Measurements from ENCODE around the gene ANKRD36. TPM values are rescaled to one million over a fixed set of nuclear protein-coding genes. Genes with fewer than 3 reads are reported as not detected.
"Not testable (repeated sequence)": the region's sequence is repeated elsewhere in the genome, so short reads cannot be mapped to it uniquely, and the experiment has no call there.

Gene ANKRD36
- total and polyA plus RNA-seq, 11 donors = 1.1 to 10.6 (median 4.7) TPM

DNA sequence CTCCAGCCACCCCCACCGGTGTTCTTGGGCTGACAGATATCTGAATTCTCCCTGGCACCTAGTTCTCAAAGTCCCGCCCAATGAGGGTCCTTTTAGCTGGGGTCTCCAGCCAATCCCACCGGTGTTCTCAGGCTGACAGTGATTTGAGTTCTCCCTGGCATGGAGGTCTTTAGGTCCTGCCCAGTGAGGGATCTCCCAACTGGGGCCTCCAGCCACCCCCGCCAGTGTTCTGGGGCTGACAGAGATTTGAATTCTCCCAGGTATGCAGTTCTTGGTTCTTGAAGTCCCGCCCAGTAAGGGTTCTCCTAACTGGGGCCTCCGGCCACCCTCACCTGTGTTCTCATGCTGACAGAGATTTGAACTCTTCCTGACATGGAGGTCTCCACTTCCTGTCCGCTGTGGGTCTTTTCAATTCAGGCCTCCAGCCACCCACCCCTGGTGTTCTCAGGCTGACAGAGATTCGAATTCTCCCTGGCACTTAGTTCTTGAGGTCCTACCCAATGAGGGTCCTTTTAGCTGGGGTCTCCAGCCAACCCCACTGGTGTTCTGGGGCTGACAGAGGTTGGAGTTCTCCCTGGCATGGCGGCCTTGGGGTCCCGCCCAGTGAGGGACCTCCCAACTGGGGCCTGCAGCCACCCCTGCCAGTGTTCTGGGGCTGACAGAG lies 154.6 kb downstream of the ANKRD36 start:
- Histone ChIP-seq H3K27ac (no peak overlapping the region), H3K27me3 (no peaks in the 10 kb centered on the region), H3K4me1 (no peaks in the 10 kb centered on the region), H3K4me3 (no peak overlapping the region), H3K36me3 (no peaks in the 10 kb centered on the region), H3K9me3 (no peaks in the 10 kb centered on the region)
- intact Hi-C loops (cut with DNase I) = no loop called here
- ATAC-seq (peak in 2 of 4 donors; percentile 18 to 32), DNase-seq (peak in 3 of 5 donors; percentile 14 to 56 (median 21))
- 92 to 99% (median 94%) methylated on average over 10 of the region's 10 CpGs for WGBS, 4 donors
- TF ChIP-seq, protein P1, sequence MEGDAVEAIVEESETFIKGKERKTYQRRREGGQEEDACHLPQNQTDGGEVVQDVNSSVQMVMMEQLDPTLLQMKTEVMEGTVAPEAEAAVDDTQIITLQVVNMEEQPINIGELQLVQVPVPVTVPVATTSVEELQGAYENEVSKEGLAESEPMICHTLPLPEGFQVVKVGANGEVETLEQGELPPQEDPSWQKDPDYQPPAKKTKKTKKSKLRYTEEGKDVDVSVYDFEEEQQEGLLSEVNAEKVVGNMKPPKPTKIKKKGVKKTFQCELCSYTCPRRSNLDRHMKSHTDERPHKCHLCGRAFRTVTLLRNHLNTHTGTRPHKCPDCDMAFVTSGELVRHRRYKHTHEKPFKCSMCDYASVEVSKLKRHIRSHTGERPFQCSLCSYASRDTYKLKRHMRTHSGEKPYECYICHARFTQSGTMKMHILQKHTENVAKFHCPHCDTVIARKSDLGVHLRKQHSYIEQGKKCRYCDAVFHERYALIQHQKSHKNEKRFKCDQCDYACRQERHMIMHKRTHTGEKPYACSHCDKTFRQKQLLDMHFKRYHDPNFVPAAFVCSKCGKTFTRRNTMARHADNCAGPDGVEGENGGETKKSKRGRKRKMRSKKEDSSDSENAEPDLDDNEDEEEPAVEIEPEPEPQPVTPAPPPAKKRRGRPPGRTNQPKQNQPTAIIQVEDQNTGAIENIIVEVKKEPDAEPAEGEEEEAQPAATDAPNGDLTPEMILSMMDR (IDR thresholded peaks at IDR 0.05) = no peak
- TF ChIP-seq POLR2A (IDR thresholded peaks at IDR 0.05) = no peak

DNA sequence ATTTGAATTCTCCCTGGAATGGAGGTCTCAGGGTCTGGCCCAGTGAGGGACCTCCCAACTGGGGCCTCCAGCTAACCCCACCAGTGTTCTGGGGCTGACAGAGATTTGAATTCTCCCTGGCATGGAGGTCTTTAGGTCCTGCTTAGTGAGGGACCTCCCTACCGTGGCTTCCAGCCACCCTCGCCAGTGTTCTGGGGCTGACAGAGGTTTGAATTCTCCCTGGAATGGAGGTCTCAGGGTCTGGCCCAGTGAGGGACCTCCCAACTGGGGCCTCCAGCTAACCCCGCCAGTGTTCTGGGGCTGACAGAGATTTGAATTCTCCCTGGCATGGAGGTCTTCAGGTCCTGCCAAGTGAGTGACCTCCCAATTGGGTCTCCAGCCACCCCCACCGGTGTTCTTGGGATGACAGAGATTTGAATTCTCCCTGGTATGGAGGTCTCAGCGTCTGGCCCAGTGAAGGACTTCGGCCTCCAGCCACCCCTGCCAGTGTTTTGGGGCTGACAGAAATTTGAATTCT lies 155.2 kb downstream of the ANKRD36 start:
- H3K27me3 ChIP-seq; ATAC-seq; H3K4me3 ChIP-seq; intact Hi-C loops (cut with DNase I); H3K9me3 ChIP-seq; H3K36me3 ChIP-seq; H3K4me1 ChIP-seq; H3K27ac ChIP-seq: not testable (repeated sequence)
- WGBS, 4 donors = 92 to 96% (median 95%) methylated on average over 4 to 6 of the region's 6 CpGs
- DNase-seq = peak in 4 of 5 donors; percentile 9 to 45 (median 14)

DNA sequence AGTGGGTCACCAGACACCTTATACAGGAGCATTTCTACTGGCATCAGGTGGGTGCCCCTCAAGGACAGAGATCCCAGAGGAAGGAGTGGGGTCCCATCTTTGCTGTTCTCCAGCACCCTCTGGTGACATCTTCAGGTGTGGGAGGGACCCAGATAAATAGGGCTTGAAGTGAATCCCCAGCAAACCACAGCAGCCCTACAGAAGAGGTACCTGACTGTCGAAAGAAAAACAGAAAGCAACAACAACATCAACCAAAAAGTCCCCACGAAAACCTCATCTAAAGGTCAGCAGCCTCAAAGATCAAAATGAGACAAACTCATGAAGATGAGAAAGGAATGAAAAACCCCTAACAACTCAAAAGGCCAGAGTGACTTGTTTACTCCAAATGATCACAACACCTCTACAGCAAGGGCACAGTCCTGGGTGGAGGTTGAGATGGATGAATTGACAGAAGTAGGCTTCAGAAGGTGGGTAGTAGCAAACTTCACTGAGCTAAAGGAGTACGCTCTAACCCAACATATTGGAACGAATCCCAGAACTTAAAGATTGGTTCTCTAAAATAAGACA lies 163.4 kb downstream of the ANKRD36 start:
- H3K27me3 ChIP-seq; DNase-seq; ATAC-seq; H3K27ac ChIP-seq; H3K36me3 ChIP-seq; H3K4me3 ChIP-seq; H3K4me1 ChIP-seq; intact Hi-C loops (cut with DNase I): not testable (repeated sequence)
- peaks cover 0 to 12% (median 0%) of the 10 kb centered on the region in 12 donors for H3K9me3 ChIP-seq
- no CpG with 5 or more reads among the region's 4 CpGs for WGBS, 4 donors

DNA sequence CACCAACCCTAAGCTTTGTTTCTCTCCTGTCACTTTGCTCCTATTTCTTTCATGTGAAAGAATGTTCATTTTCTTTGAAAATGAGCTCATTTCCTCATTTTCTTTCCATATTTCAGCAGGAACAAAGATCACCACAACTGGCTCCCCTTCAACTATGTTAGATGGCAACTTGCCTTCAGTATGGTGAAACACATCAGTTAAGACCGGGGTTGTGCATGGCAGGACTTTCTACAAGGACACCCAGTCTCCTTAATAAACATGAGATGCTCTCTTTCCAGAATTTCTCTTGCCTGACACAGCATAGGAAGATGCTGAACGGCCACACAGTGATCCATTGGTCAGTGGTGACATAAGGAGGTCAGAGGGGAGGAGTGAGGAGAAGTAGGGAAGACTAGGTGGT lies 172.2 kb downstream of the ANKRD36 start:
- no CpG with 5 or more reads among the region's 2 CpGs for WGBS, 4 donors
- H3K36me3 ChIP-seq; ATAC-seq; DNase-seq; H3K27me3 ChIP-seq; H3K9me3 ChIP-seq; H3K4me1 ChIP-seq; intact Hi-C loops (cut with DNase I); H3K4me3 ChIP-seq; H3K27ac ChIP-seq: not testable (repeated sequence)

DNA sequence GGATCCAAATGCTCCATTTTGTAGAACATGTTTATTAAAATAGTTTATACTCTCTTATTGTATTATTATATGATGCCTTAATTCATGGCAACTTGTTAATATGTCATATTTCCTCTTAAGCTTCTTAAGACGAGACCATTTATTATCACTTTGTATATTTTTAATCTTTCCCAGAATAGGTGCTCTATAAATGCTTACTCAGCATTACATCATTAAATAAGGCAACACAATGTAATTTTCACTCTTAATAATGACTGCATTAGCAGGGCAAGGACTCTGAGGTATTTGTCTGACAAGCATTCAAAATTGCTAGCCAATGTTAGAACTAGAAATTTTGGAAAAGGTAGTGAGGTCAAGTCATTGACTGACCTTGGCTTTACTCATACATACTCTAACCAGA lies 180.7 kb downstream of the ANKRD36 start:
- H3K4me3 ChIP-seq; intact Hi-C loops (cut with DNase I); H3K27ac ChIP-seq; ATAC-seq; H3K27me3 ChIP-seq; H3K9me3 ChIP-seq; H3K36me3 ChIP-seq; DNase-seq; H3K4me1 ChIP-seq: not testable (repeated sequence)
- WGBS, 4 donors = 57 to 77% (median 63%) methylated on average over 1 of the region's 1 CpG

Other genes with a start within 250 kb of the ANKRD36 start
- 10 to 100 TPM; 15.6 to 29.6 (median 22.0) TPM for gene SEMA4C, start 243.1 kb upstream of the ANKRD36 start, total RNA-seq
- 10 to 100 TPM; 11.7 to 17.0 TPM for gene SEMA4C, start 243.1 kb upstream of the ANKRD36 start, polyA plus RNA-seq
- under 1 TPM in 4 of 9 donors, not detected in 5; 0.26 to 0.71 (median 0.50) TPM for gene FAM178B, start 126.6 kb upstream of the ANKRD36 start, total RNA-seq
- under 1 TPM; 0.14 to 0.50 TPM for gene FAM178B, start 126.6 kb upstream of the ANKRD36 start, polyA plus RNA-seq
- gene FAHD2B, start 18.3 kb upstream of the ANKRD36 start, total RNA-seq = 10 to 100 TPM; 19.1 to 37.6 (median 21.9) TPM
- 10 to 100 TPM; 16.1 to 21.1 TPM for gene FAHD2B, start 18.3 kb upstream of the ANKRD36 start, polyA plus RNA-seq

All from heart left ventricle (tissue), 16 donors.